ENCODE results near the gene RMND5A. TPM values are rescaled to one million over a fixed set of nuclear protein-coding genes. Genes with fewer than 3 reads are reported as not detected.

RMND5A gene
- polyA plus RNA-seq, 1 donor from 2014 or later = 36.3 TPM

DNA sequence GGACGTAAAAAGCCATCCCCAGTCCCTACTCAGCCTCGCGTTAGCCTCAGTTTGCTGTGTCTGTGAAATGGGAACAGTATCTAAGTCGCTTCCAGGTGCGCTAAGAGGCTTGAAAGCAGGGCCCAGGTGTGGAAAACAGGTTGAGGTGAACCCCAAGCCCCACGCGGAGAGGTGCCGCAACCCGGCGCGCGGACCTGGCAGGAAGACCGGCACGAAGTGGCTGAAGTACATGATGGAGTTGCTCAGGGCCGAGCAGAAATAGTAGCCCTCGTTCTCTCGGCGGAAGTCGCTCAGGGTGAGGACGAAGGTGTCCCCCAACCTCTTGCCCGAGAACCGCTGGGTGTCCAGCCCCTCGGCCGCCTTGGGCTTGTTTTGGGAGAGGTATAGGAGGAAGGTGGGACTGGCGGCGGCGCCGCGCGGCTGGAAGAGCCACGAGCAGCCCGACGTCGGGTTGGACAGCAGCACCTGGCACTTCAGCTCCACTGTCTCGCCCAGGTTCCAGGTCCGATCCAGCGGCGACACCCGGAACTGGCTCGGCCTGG is 70.1 kb downstream of the RMND5A start:
- Histone ChIP-seq H3K9ac (ENCODE audit: low read length) (no peak overlapping the region), H3K9me2 (ENCODE audit: insufficient read depth, low read length) (no peaks in the 10 kb centered on the region), H3K9me3 (ENCODE audit: low read length) (no peaks in the 10 kb centered on the region), H3F3A (ENCODE audit: insufficient read depth, low read length, poor library complexity, severe bottlenecking) (no peaks in the 10 kb centered on the region), H2AFZ (ENCODE audit: low read depth, low read length) (no peak overlapping the region), H3K4me2 (ENCODE audit: low read length) (no peak overlapping the region), H3K79me2 (replicated peaks; ENCODE audit: insufficient read depth, low read length) (no peaks in the 10 kb centered on the region), H3K27ac (ENCODE audit: low read length) (no peak overlapping the region), H3K36me3 (ENCODE audit: insufficient read depth, low read length) (no peaks in the 10 kb centered on the region), H3K27me3 (ENCODE audit: insufficient read depth, low read depth, low read length) (peaks cover 58% of the 10 kb centered on the region), H3K4me3 (ENCODE audit: low read length) (peak overlapping the region; percentile 23), H4K20me1 (ENCODE audit: insufficient read depth) (no peaks in the 10 kb centered on the region)
- no peak for TF ChIP-seq EZH2 (IDR thresholded peaks at IDR 0.05; ENCODE audit: borderline replicate concordance, insufficient read depth, low read length, poor library complexity, severe bottlenecking)
- no peak for TF ChIP-seq SMC3 (conservative IDR thresholded peaks at IDR 0.05; ENCODE audit: poor library complexity)
- no peak for TF ChIP-seq MXI1 (conservative IDR thresholded peaks at IDR 0.05; ENCODE audit: poor library complexity, severe bottlenecking)
- TF ChIP-seq RAD21 (conservative IDR thresholded peaks at IDR 0.05) = no peak
- TF ChIP-seq TAF1 (IDR thresholded peaks at IDR 0.05; ENCODE audit: low read depth) = no peak
- TF ChIP-seq, protein P1, sequence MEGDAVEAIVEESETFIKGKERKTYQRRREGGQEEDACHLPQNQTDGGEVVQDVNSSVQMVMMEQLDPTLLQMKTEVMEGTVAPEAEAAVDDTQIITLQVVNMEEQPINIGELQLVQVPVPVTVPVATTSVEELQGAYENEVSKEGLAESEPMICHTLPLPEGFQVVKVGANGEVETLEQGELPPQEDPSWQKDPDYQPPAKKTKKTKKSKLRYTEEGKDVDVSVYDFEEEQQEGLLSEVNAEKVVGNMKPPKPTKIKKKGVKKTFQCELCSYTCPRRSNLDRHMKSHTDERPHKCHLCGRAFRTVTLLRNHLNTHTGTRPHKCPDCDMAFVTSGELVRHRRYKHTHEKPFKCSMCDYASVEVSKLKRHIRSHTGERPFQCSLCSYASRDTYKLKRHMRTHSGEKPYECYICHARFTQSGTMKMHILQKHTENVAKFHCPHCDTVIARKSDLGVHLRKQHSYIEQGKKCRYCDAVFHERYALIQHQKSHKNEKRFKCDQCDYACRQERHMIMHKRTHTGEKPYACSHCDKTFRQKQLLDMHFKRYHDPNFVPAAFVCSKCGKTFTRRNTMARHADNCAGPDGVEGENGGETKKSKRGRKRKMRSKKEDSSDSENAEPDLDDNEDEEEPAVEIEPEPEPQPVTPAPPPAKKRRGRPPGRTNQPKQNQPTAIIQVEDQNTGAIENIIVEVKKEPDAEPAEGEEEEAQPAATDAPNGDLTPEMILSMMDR (IDR thresholded peaks at IDR 0.05; ENCODE audit: poor library complexity, severe bottlenecking) = no peak
- TF ChIP-seq, protein P2, sequence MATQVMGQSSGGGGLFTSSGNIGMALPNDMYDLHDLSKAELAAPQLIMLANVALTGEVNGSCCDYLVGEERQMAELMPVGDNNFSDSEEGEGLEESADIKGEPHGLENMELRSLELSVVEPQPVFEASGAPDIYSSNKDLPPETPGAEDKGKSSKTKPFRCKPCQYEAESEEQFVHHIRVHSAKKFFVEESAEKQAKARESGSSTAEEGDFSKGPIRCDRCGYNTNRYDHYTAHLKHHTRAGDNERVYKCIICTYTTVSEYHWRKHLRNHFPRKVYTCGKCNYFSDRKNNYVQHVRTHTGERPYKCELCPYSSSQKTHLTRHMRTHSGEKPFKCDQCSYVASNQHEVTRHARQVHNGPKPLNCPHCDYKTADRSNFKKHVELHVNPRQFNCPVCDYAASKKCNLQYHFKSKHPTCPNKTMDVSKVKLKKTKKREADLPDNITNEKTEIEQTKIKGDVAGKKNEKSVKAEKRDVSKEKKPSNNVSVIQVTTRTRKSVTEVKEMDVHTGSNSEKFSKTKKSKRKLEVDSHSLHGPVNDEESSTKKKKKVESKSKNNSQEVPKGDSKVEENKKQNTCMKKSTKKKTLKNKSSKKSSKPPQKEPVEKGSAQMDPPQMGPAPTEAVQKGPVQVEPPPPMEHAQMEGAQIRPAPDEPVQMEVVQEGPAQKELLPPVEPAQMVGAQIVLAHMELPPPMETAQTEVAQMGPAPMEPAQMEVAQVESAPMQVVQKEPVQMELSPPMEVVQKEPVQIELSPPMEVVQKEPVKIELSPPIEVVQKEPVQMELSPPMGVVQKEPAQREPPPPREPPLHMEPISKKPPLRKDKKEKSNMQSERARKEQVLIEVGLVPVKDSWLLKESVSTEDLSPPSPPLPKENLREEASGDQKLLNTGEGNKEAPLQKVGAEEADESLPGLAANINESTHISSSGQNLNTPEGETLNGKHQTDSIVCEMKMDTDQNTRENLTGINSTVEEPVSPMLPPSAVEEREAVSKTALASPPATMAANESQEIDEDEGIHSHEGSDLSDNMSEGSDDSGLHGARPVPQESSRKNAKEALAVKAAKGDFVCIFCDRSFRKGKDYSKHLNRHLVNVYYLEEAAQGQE (IDR thresholded peaks at IDR 0.05; ENCODE audit: borderline replicate concordance) = no peak
- TF ChIP-seq EP300 (conservative IDR thresholded peaks at IDR 0.05; ENCODE audit: poor library complexity, severe bottlenecking) = no peak
- TF ChIP-seq POLR2AphosphoS5 (IDR thresholded peaks at IDR 0.05) = no peak

GRCh38 chr2:86790676-86791572 is 70.8 kb downstream of the RMND5A start, which contains the start of gene CD8A:
CD8A (minus strand) TSS chr2:86790913; CDS start chr2:86790825, 88 bp downstream.
- Histone ChIP-seq H3K27ac (ENCODE audit: low read length) (no peak within 1 kb of the TSS), H3K9me3 (ENCODE audit: low read length) (no peaks in the 10 kb centered on the region), H3K36me3 (ENCODE audit: insufficient read depth, low read length) (no peaks in the 10 kb centered on the region), H3K9ac (ENCODE audit: low read length) (no peak within 1 kb of the TSS), H3K27me3 (ENCODE audit: insufficient read depth, low read depth, low read length) (peaks cover 58% of the 10 kb centered on the region), H2AFZ (ENCODE audit: low read depth, low read length) (no peak within 1 kb of the TSS), H3K4me2 (ENCODE audit: low read length) (no peak within 1 kb of the TSS), H3K9me2 (ENCODE audit: insufficient read depth, low read length) (no peaks in the 10 kb centered on the region), H4K20me1 (ENCODE audit: insufficient read depth) (no peaks in the 10 kb centered on the region), H3K79me2 (replicated peaks; ENCODE audit: insufficient read depth, low read length) (no peaks in the 10 kb centered on the region), H3K4me3 (ENCODE audit: low read length) (peak within 1 kb of the TSS; percentile 48), H3F3A (ENCODE audit: insufficient read depth, low read length, poor library complexity, severe bottlenecking) (no peaks in the 10 kb centered on the region)
- TF ChIP-seq EZH2 (IDR thresholded peaks at IDR 0.05; ENCODE audit: borderline replicate concordance, insufficient read depth, low read length, poor library complexity, severe bottlenecking) = peak; percentile 64
- TF ChIP-seq, protein P2 (IDR thresholded peaks at IDR 0.05; ENCODE audit: borderline replicate concordance) = no peak

Data from neural cell (in vitro differentiated cells).